Measurements from ENCODE around the gene CHCHD10.
"Not testable (repeated sequence)": the region's sequence is repeated elsewhere in the genome, so short reads cannot be mapped to it uniquely, and the experiment has no call there.

CHCHD10 gene

DNA sequence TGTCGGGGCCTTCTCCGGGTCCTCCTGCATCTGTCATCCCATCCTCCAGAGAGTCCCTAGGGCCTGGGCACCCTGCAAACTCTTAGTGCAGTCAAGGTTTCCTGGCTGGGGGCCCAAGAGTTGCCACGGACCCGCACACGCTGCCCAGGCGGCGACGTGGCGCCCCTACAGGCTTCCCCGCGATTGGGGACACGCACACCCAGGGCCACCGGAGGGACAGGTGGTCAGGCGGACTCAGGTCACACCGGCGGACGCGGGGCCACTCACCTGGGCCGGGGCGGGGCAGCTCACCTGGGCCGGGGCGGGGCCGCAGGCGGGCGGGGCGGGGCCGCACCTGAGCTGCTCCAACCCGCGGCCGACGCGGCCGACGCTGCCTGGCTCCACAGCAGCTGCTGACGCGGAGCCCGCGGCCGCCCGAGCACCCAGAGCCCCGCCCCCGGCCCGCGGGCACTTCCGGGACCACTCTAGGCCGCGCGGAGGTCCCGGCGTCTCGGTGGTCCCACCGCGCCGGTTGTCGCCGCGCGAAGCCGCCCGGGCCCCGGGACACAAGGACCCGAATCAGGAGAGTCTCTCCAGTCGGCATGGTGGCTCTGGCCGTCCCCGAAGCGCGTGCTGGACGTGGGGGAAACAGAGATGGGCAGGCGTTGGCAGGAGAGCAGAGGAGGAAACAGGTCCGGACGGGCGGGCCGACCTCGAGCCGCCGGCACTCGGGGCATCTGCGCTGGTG lies 16.9 kb downstream of the CHCHD10 start, which contains the start of gene ZNF70:
ZNF70 (minus strand) TSS at position 399 of the 727 bp plus-strand sequence. CDS start 5,972 bp downstream, outside the sequence.
- peak; percentile 68 to 72 (median 71) for DNase-seq (ENCODE audit: low read depth in 3 of 3)

DNA sequence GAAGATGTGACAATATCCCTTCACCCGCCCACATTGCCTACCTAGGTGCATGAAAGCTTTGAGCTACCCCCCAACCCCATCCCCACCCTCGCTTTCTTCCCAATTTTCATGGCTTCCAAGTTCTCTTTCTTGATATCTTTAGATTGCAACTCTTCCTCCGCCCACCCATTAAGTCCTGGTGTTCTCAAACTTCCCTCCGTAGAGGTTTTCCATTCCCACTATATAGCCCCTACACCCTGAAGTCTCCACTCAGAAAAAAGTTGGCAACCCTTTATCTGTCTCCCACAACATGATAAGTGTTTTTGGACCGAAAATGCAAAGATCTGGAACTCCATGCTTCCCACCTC lies 17.4 kb downstream of the CHCHD10 start:
- DNase-seq (ENCODE audit: low read depth in 3 of 3), result no peak

DNA sequence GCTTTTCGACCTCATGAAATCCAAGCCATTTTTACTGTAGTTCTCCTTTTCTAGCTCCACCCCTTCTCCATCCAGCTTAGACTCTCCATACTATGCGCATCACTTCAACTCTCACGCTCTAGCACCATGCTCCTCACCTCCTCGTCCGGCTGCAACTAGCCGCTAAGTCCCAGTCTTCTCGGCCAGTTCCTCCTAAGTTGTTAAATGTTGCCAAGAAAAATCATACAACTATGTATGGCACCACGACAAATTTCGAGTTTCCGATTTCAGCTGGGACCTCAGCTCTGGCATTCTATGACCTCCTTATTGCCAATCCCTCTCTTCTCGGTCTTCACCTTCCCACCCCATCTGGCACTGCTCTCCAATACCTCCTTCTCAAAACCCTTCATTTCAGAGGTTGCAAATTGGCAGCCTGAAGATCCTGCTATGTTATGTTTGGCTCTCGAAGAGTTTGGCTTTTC lies 17.9 kb downstream of the CHCHD10 start:
- DNase-seq (ENCODE audit: low read depth in 3 of 3), result no peak

DNA sequence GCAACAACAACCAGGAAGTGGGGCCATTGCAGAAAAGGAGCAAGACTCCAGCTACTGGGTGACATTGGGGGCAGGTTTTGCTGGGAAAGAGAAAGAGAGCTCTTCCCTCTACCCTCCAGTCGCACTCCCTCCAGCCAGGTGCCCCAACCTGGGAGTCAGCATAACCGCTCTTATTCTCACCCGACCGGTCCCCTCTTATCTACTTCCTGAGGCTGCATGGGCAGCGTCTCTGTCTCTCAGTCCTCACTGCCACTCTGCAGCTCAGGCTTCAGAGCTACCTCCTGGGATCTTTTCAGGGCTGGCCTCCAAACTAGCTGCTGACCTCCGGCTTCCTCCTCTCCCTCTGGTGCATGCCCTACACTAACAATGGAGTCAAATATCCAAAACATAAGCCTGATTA lies 22.0 kb downstream of the CHCHD10 start:
- no peak for DNase-seq (ENCODE audit: low read depth in 3 of 3)

DNA sequence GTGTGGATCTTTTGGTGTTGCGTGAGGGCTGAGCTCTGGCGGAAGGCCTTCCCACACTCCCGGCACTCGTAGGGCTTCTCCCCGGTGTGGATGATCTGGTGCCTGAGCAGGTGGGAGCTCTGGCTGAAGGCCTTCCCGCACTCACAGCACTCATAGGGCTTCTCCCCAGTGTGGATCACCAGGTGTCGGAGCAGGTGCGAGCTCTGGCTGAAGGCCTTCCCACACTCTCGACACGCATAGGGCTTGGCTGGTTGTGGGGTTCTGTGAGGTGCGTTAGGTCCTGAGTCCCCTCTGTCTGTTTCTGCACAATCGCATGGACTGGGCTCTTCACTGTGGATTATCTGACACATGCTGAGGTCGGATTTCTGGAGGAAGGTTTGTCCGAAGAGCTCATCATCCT lies 23.3 kb downstream of the CHCHD10 start:
- DNase-seq (ENCODE audit: low read depth in 3 of 3), result no peak

DNA sequence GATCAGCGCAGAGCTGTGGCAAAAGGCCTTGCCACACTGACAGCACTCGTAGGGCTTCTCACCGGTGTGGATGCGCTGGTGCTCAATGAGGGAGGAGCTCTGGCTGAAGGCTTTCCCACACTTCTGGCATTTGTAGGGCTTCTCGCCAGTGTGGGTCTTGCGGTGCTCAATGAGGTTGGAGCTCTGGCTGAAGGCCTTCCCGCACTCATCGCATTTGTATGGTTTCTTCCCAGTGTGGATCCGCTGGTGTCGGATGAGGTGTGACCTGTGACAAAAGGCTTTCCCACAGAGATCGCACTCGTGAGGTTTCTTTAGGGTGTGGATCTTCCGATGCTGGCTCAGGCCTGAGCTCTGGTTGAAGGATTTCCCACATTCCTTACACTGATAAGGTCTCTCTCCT lies 23.8 kb downstream of the CHCHD10 start:
- no peak for DNase-seq (ENCODE audit: low read depth in 3 of 3)

DNA sequence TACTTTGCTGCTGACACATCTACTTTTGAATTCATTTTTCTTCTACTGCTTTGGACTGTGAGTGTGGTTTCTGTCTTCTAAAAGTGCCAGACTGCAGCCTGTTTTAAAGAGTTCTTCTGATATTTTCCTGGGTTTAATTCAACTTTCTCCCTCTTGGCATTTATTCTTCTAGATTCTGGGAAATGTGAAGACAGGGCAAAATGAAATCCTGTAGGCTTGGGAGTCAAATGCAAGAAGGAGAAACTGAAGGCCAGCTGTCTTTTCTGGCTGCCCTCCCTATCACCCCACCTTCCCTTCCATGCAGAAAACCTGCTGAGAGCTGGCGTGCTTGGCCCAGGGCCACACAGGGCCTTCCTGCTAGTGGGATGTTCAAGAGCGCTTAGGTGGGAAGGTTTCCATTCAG lies 24.5 kb downstream of the CHCHD10 start:
- no peak for DNase-seq (ENCODE audit: low read depth in 3 of 3)

DNA sequence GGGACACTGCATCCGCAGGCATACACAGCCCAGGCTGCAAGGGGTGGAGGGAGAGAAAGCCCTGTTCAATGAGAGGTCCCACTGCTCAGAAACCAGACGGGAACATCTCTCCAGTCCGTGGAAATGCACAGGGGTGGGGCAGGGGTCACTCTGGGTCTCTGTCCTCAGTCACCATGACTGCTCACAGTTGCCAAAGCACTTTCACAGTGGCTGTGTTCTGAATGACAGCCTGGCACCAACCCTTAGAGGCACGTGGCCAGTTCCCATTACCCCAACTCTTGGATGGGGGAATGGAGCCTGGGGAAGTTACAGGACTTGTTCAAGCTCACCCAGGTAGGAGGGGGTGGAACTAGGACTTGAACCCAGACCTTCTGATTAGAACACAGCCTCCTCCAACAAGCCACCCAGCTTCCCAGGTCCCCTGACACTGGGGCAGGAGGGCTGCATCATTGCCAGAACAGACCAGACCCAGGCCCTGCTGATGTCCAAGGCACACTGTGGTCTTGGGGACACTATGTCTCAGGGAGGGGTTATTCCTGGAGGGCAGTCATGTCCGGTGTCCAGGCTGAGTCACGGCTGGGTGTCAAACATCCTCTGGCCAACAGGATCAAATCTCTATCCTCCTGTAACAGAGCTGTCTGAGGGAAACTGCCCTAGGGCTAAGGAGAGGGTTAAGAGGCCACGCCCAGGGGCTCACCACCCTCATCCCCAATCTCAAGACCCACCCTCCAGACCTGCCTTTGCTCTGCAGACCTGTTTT lies 25.1 kb downstream of the CHCHD10 start:
- DNase-seq (ENCODE audit: low read depth in 3 of 3), result no peak

DNA sequence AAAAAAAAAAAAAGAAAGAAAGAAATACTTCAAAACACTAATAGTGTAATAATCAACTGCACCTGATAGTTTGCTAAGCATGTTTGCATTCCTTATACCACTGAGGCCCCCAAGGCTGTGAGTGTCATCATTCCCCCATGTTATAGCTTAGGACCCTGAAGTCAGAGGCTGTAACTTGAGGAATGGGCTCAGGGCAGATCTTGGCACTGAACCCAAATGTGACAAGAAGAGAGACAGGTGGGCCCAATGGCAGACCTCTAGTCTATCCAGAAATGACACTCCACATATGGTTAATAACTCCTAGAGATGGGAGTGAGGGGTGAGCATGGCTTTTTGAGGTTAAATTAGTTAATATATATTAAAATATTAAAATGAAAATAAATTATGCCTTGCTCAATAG lies 30.1 kb downstream of the CHCHD10 start:
- no peak for DNase-seq (ENCODE audit: low read depth in 3 of 3)

DNA sequence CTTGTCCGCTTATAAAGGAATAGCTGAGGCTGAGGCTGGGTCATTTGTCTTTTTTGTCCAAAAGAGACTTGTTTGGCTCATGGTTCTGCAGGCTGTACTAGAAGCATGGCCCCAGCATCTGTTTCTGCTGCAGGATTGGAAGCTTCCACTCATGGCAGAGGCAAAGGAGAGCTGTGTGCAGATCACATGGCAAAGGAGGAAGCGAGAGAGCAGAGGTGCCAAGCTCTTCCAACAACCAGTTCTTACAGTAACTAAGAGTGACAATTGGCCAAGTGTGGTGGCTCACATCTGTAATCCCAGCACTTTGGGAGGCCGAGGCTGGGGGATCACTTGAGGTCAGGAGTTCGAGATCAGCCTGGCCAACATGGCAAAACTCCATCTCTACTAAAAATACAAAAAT lies 39.7 kb downstream of the CHCHD10 start:
- DNase-seq (ENCODE audit: low read depth in 3 of 3), result not testable (repeated sequence)

DNA sequence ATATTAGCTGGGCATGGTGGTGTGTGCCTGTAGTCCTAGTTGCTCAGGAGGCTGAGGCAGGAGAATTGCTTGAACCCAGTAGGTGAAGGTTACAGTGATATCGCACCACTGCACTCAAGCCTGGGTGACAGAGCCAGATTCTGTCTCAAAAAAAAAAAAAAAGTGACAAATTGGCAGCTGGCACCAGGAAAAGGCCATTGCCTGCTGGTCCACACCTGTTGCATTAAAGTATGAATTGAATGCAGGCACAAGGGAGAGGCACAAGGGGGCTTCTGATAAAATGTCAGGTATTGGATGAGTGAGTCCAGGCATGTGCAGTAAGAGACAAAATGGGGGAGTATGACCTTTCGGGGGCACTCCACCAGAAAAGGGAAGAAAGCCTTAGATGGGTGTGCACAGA lies 45.0 kb downstream of the CHCHD10 start:
- no peak for DNase-seq (ENCODE audit: low read depth in 3 of 3)

DNA sequence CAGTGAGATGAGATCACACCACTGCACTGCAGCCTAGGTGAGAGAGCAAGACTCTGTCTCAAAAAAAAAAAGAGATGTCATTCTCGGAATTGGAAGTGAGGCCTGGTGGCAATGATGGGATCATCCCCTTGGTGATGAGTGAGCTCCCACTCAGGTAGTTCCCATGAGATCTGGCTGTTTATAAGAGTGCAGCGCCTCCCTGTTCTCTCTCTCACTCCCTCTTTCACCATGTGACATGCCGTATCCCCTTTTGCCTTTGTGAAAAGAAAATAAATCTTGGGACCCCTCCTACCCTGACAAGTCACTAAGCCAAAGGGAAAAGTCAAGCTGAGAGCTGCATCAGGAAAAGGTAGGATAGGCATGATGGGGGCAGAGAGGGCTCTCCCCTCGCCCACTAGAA lies 45.6 kb downstream of the CHCHD10 start:
- no peak for DNase-seq (ENCODE audit: low read depth in 3 of 3)

DNA sequence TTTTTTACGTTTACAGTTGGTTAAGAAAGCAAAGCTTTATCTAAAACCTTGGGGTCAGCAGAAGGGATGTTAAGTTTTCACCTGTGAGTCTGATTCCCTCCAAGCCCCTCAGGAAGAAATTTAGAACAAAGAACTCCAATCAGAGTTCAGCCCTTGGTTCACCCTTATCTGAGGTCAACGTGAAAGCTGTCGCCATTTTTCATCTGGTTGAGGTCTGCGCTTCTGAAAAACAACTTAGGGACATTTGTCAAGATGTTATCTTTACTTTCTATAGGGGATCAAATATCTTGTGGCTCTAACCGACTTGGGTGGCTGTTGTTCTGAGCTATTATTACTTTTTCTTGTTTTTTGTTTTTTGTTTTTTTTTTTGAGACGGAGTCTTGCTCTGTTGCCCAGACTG lies 46.9 kb downstream of the CHCHD10 start:
- no peak for DNase-seq (ENCODE audit: low read depth in 3 of 3)

DNA sequence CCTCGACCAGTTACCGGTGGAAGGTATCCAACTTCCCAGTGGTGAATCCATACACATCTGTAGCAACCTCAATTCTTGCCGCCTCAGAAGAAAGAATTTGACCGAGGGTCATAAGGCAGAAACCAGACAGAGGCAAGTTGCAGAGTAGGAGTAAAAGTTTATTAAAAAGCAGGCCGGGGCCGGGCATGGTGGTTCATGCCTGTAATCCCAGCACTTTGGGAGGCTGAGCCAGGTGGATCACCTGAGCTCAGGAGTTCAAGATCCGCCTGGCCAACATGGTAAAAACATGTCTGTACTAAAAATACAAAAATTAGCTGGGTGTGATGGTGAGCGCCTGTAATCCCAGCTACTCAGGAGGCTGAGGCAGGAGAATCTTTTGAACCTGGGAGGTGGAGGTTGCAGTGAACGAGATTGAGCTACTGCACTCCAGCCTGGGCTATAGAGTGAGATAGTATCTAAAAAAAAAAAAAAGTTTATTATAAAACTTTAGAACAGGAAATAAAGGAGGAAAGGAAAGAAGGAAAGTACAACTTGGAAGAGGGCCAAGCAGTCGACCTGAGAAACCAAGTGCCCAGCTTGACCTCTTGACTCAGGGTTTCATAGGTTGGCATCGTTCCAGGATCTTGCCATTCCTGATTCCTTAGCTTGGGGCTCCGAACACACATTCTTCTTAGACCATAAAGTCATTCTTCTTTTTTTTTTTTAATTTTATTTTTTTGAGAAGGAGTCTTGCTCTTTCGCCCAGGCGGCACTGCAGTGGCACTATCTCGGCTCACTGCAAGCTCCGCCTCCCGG lies 49.2 kb downstream of the CHCHD10 start:
- DNase-seq (ENCODE audit: low read depth in 3 of 3), result no peak

DNA sequence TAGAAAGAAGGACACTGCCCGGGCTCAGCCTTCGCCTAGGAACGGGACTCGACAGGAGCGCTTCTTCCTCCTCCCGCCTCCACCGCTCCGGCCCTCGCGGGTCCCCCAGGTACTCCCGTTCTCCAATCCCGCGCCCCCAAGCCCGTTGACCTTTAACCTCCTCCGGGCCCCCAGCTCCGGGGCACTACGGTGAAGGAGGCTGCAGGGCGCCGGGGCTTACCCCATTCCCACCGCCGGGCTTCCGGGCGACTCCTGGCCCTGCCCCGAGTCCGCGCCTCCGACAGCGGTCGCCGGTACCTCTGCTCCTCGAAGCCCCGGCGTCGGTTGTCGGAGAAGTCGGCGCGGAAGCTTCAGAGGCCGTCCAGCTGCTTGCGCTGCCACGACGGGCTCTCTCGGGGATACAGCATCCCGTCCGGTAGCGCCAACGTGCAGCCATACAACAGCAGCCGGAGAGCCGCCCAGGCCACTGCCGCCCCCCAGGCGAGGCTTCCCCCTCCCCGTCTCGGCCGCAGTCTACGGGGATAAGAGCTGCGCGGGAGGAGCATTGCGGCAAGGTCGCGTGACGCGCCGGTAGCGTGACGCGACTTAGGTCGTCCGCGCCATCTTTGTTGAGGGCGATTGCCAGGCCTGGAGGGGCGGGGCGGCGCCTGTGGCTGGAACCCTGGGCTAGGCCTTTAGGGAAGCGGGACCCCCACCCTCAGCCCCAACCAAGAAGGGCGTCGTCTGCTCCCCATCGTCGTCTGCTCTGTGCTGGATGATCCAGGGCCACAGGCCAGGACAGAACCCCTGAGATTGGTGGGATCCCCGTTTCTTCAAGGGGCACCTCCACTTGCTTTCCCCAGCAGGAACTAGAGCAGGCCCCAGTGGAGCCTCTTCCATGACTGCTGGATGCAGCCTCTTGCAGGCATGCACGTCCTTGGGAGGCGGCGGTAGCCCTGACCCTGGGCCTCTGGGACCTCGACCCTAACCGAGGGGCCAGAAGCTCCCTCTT lies 50.7 kb downstream of the CHCHD10 start:
- peak; percentile 69 to 71 (median 71) for DNase-seq (ENCODE audit: low read depth in 3 of 3)
